GM12872 (cell line): ENCODE results near the gene ALDH1L1.

Experiments
- TF ChIP-seq, protein P1 (sequence below): IDR thresholded peaks from 3 replicates; pipeline ENCODE4 v1.5.1; 2011; ENCODE audit warnings: low read depth, mild to moderate bottlenecking, low read length, moderate library complexity; ENCODE audit not compliant: insufficient read depth

ALDH1L1 gene

GRCh38 chr3:126147147-126147931 lies 33.0 kb downstream of the ALDH1L1 start:
- TF ChIP-seq, protein P1, sequence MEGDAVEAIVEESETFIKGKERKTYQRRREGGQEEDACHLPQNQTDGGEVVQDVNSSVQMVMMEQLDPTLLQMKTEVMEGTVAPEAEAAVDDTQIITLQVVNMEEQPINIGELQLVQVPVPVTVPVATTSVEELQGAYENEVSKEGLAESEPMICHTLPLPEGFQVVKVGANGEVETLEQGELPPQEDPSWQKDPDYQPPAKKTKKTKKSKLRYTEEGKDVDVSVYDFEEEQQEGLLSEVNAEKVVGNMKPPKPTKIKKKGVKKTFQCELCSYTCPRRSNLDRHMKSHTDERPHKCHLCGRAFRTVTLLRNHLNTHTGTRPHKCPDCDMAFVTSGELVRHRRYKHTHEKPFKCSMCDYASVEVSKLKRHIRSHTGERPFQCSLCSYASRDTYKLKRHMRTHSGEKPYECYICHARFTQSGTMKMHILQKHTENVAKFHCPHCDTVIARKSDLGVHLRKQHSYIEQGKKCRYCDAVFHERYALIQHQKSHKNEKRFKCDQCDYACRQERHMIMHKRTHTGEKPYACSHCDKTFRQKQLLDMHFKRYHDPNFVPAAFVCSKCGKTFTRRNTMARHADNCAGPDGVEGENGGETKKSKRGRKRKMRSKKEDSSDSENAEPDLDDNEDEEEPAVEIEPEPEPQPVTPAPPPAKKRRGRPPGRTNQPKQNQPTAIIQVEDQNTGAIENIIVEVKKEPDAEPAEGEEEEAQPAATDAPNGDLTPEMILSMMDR, result no peak

DNA sequence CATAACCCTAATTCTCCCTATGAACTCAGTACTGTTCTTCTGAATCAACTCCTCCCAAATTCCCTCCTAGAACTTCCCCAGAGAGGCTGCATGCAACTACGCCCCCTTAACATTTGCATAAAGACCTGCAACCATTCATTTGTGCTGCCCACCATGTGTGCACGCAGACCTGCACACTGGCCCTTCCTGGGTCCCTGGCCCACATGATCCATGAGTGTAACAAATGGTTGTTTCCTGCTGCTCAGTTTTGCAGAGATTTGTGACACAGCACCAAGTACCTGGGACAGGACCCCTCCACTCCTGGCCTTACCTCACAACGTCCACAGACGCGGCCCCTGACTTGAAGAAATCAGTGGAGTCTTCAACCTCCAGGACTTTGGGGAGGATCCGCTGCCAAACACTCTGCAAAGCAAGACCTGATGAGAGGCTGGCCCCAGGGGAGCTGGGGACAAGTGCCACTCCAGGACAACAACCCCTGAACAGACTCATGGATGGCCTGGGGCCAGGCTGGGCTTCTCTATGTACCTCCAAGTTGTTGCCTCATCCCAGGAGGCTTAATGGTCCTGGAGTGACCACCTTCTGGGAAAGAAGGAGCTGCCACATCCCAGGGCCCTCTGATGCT lies 33.8 kb downstream of the ALDH1L1 start:
- TF ChIP-seq, protein P1, result no peak

DNA sequence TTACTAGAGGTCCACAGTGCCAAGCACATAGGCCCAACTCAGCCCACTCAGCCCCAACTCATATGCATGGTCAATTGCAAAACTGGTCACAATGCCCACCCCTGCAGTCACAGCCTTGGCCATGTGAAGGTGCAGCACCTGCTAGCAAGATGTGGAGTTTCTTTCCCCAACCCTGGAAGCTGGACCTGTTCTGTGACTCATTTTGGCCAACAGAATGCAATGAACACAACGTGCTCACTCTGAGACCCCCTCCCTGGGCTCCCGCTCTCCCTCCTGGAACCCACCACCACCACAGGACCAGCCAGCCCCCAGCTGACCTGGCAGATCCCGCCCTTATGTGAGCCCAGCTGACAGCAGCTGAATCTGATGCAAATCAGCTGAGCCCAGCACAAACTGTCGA lies 34.4 kb downstream of the ALDH1L1 start:
- TF ChIP-seq, protein P1, result no peak

GRCh38 chr3:126142652-126143051 lies 37.7 kb downstream of the ALDH1L1 start:
- TF ChIP-seq, protein P1, result no peak

DNA sequence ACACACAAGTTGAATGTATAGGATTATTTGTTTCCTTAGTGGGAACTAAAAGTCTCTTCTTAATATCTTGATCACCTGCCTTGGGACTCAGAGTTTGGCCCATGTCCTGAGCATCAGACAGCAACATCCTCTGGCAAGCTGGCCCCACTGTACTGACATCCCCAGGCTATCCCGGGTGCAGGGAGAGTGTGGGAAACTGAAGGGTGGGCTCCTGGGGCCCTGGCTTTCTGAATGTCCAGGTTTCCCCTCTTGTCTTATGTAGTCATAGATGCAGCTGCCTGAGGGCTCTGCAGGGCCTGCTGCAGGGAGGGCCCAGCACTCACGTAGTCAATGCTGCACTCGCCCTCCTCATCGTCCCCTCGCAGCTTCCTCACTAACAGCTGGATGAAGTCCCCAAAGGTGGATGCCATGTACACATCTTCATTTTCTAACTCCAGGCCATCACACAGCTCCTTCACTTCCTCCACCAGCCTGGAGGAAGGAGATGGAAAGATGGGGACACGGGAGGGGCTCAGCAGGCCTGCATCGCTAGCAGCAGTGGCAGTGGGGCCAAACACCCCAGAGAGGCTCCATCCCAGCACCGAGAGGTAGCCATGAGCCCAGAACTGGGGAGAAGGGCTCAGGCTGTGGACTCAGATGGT lies 42.8 kb downstream of the ALDH1L1 start:
- TF ChIP-seq, protein P1, result no peak

- TF ChIP-seq, protein P1, result no peak
Observed at GRCh38 chr3:126136428-126137220, 43.8 kb downstream of the ALDH1L1 start.
